GM23248 (cell line): ENCODE results near the gene KCNQ4. TPM values are rescaled to one million over a fixed set of nuclear protein-coding genes. Genes with fewer than 3 reads are reported as not detected.

Experiments
- DNase-seq: peaks from one replicate; pipeline ENCODE4 v3.0.0-alpha.2; 2015
- H2AFZ ChIP-seq: fragments of 200-600 bp; sonication (generic); 2 replicates; pipeline ENCODE4 v1.6.1; 2016; ENCODE audit warnings: antibody characterized with exemption
- H3F3A ChIP-seq: fragments of 200-600 bp; sonication (generic); 2 replicates; pipeline ENCODE4 v1.6.1; 2016; ENCODE audit warnings: mild to moderate bottlenecking, antibody characterized with exemption, mixed run types; ENCODE audit not compliant: insufficient read depth
- H3K27ac ChIP-seq: fragments of 200-600 bp; sonication (generic); 2 replicates; pipeline ENCODE4 v1.5.1; 2016; ENCODE audit warnings: mild to moderate bottlenecking
- H3K27me3 ChIP-seq: fragments of 200-600 bp; sonication (generic); replicated peaks from 2 replicates; pipeline ENCODE4 v1.6.1; 2016; ENCODE audit warnings: mild to moderate bottlenecking; ENCODE audit not compliant: insufficient read depth
- H3K36me3 ChIP-seq: fragments of 200-600 bp; sonication (generic); 2 replicates; pipeline ENCODE4 v1.6.1; 2016; ENCODE audit warnings: low read depth, mild to moderate bottlenecking
- H3K4me1 ChIP-seq: fragments of 200-600 bp; sonication (generic); 2 replicates; pipeline ENCODE4 v1.6.1; 2016; ENCODE audit warnings: mild to moderate bottlenecking; ENCODE audit not compliant: insufficient read depth
- H3K4me2 ChIP-seq: fragments of 200-600 bp; sonication (generic); one replicate; pipeline ENCODE4 v1.6.1; 2016; ENCODE audit warnings: mild to moderate bottlenecking; ENCODE audit not compliant: unreplicated experiment
- H3K4me3 ChIP-seq: fragments of 200-600 bp; sonication (generic); 2 replicates; pipeline ENCODE4 v1.5.1; 2016; ENCODE audit warnings: mild to moderate bottlenecking
- H3K79me2 ChIP-seq: fragments of 200-600 bp; sonication (generic); 2 replicates; pipeline ENCODE4 v1.6.1; 2016; ENCODE audit warnings: mild to moderate bottlenecking; ENCODE audit not compliant: insufficient read depth
- H3K9ac ChIP-seq: fragments of 200-600 bp; sonication (generic); 2 replicates; pipeline ENCODE4 v1.6.1; 2016; ENCODE audit warnings: mild to moderate bottlenecking
- H3K9me2 ChIP-seq: fragments of 200-600 bp; sonication (generic); 2 replicates; pipeline ENCODE4 v1.6.1; 2016; ENCODE audit warnings: mixed run types, mild to moderate bottlenecking, moderate library complexity; ENCODE audit not compliant: insufficient read depth
- H3K9me3 ChIP-seq: fragments of 200-600 bp; sonication (generic); one replicate; pipeline ENCODE4 v1.6.1; 2017; ENCODE audit warnings: low read depth
- H4K20me1 ChIP-seq: fragments of 200-600 bp; sonication (generic); 2 replicates; pipeline ENCODE4 v1.6.0; 2016; ENCODE audit not compliant: insufficient read depth
- EZH2 ChIP-seq: fragments of 200-600 bp; sonication (generic); IDR thresholded peaks from 2 replicates; pipeline ENCODE4 v1.6.1; 2018; ENCODE audit warnings: antibody characterized with exemption, mild to moderate bottlenecking; ENCODE audit not compliant: insufficient read depth, poor library complexity, severe bottlenecking
- EZH2phosphoT487 ChIP-seq: fragments of 200-600 bp; sonication (generic); IDR thresholded peaks from 2 replicates; pipeline ENCODE4 v1.6.1; 2018; ENCODE audit warnings: antibody characterized with exemption, moderate library complexity, mild to moderate bottlenecking, low read depth; ENCODE audit not compliant: insufficient read depth
- WGBS, 2 experiments: methylation state at CpG; one replicate each; pipeline ENCODE4 v1.1.6; 2015 to 2017; ENCODE audit warnings: low lambda C conversion rate in 2 of 2, low coverage in 1 of 2; ENCODE audit errors: missing lambda C conversion rate in 2 of 2; 5-methylcytosine and 5-hydroxymethylcytosine counted together
- in situ Hi-C: fragments of 300-500 bp; cut with MboI; formaldehyde crosslinking; loops from 2 replicates; pipeline ENCODE4 v1.15.0; 2020
- polyA plus RNA-seq: library from polyadenylated mRNA; unstranded; fragments of >200 nt; fragmentation: Nextera tagmentation; extraction: Ambion mirVana; gene quantifications from 2 replicates; pipeline ENCODE4 v1.2.1, GENCODE V29; 2016
- total RNA-seq: library from RNA; depleted of rRNA; stranded (reverse); fragments of >200 nt; shearing (Covaris generic); gene quantifications from 2 replicates; pipeline ENCODE4 v1.2.3, GENCODE V29; 2014

KCNQ4 gene
- total and polyA plus RNA-seq, 2 experiments from 2014 or later: not detected

- Histone ChIP-seq H3K79me2 (no peaks in the 10 kb centered on the region), H2AFZ (0 out of 2 replicates have a peak overlapping the region, but pooled peaks have one; percentile 19), H3F3A (peaks cover 29% of the 10 kb centered on the region), H3K27me3 (no peaks in the 10 kb centered on the region), H3K9ac (no peak overlapping the region), H4K20me1 (no peaks in the 10 kb centered on the region), H3K9me2 (no peaks in the 10 kb centered on the region), H3K4me2 (no peak overlapping the region), H3K36me3 (no peaks in the 10 kb centered on the region), H3K4me3 (no peak overlapping the region), H3K4me1 (peaks cover 36% of the 10 kb centered on the region), H3K9me3 (no peaks in the 10 kb centered on the region), H3K27ac (no peak overlapping the region)
- peak; percentile 52 for DNase-seq
- in situ Hi-C loops: no loop called here
- WGBS, 2 experiments: 37 to 47% methylated on average over 3 of the region's 3 CpGs
- TF ChIP-seq EZH2 (no peak), EZH2phosphoT487 (no peak)
Observed at GRCh38 chr1:40872276-40872675, 88.7 kb downstream of the KCNQ4 start.

GRCh38 chr1:40873863-40874472, 90.4 kb downstream of the KCNQ4 start:
- H3K9me3 ChIP-seq: no peaks in the 10 kb centered on the region
- H3K79me2 ChIP-seq: no peaks in the 10 kb centered on the region
- 95 to 97% methylated on average over 7 of the region's 7 CpGs for WGBS, 2 experiments
- no peak overlapping the region for H3K4me3 ChIP-seq
- H3K9me2 ChIP-seq: no peaks in the 10 kb centered on the region
- no peak overlapping the region for H3K27ac ChIP-seq
- no peaks in the 10 kb centered on the region for H3K27me3 ChIP-seq
- no peaks in the 10 kb centered on the region for H4K20me1 ChIP-seq
- in situ Hi-C loops: no loop called here
- H3K9ac ChIP-seq: no peak overlapping the region
- H3K4me2 ChIP-seq: no peak overlapping the region
- H3F3A ChIP-seq: peaks cover 42% of the 10 kb centered on the region
- H2AFZ ChIP-seq: no peak overlapping the region
- H3K36me3 ChIP-seq: no peaks in the 10 kb centered on the region
- DNase-seq: no peak
- H3K4me1 ChIP-seq: peaks cover 46% of the 10 kb centered on the region
- TF ChIP-seq EZH2: no peak
- no peak for TF ChIP-seq EZH2phosphoT487

- in situ Hi-C loops: no loop called here
- TF ChIP-seq EZH2phosphoT487 (no peak), EZH2 (no peak)
- Histone ChIP-seq H3K4me1 (peaks cover 47% of the 10 kb centered on the region), H3K4me3 (no peak overlapping the region), H3K36me3 (no peaks in the 10 kb centered on the region), H4K20me1 (no peaks in the 10 kb centered on the region), H3K9me3 (no peaks in the 10 kb centered on the region), H3K4me2 (no peak overlapping the region), H3F3A (peaks cover 38% of the 10 kb centered on the region), H3K9me2 (no peaks in the 10 kb centered on the region), H3K79me2 (no peaks in the 10 kb centered on the region), H3K27ac (peak overlapping the region; percentile 50), H2AFZ (no peak overlapping the region), H3K9ac (no peak overlapping the region), H3K27me3 (no peaks in the 10 kb centered on the region)
- DNase-seq: no peak
- 93 to 95% methylated on average over 2 of the region's 2 CpGs for WGBS, 2 experiments
Observed at GRCh38 chr1:40876436-40876761, 92.8 kb downstream of the KCNQ4 start.

GRCh38 chr1:40876891-40877290, 93.3 kb downstream of the KCNQ4 start:
- TF ChIP-seq EZH2 (no peak), EZH2phosphoT487 (no peak)
- Histone ChIP-seq H3K27ac (peak overlapping the region; percentile 65), H3K9me3 (no peaks in the 10 kb centered on the region), H3K4me2 (peak overlapping the region; percentile 8), H3K79me2 (no peaks in the 10 kb centered on the region), H2AFZ (peak overlapping the region; percentile 74; the same call in 1 of the 2 replicates), H3K4me1 (peaks cover 47% of the 10 kb centered on the region), H3K9ac (peak overlapping the region; percentile 50; the same call in 1 of the 2 replicates), H3K4me3 (no peak overlapping the region), H3K27me3 (no peaks in the 10 kb centered on the region), H3K36me3 (no peaks in the 10 kb centered on the region), H3K9me2 (no peaks in the 10 kb centered on the region), H3F3A (peaks cover 38% of the 10 kb centered on the region), H4K20me1 (no peaks in the 10 kb centered on the region)
- peak; percentile 27 for DNase-seq
- in situ Hi-C loops: no loop called here
- 38 to 59% methylated on average over 1 of the region's 1 CpG for WGBS, 2 experiments

GRCh38 chr1:40877698-40878097, 94.1 kb downstream of the KCNQ4 start:
- H3K27ac ChIP-seq: peak overlapping the region; percentile 65
- no peaks in the 10 kb centered on the region for H3K27me3 ChIP-seq
- no peaks in the 10 kb centered on the region for H3K9me2 ChIP-seq
- peak overlapping the region; percentile 50 for H3K9ac ChIP-seq
- peak overlapping the region; percentile 74 for H2AFZ ChIP-seq
- TF ChIP-seq EZH2phosphoT487 (no peak), EZH2 (no peak)
- DNase-seq: peak; percentile 91
- WGBS, 2 experiments: 14 to 17% methylated on average over 4 of the region's 4 CpGs
- no peaks in the 10 kb centered on the region for H3K79me2 ChIP-seq
- peaks cover 34% of the 10 kb centered on the region for H3F3A ChIP-seq
- H3K36me3 ChIP-seq: no peaks in the 10 kb centered on the region
- H3K9me3 ChIP-seq: no peaks in the 10 kb centered on the region
- peak overlapping the region; percentile 8 for H3K4me2 ChIP-seq
- H4K20me1 ChIP-seq: no peaks in the 10 kb centered on the region
- H3K4me1 ChIP-seq: peaks cover 40% of the 10 kb centered on the region
- in situ Hi-C loops: no loop called here
- no peak overlapping the region for H3K4me3 ChIP-seq
